ENCODE results near the gene CCL17.

GRCh38 chr16:57373117-57373947 lies 31.2 kb upstream of the CCL17 start:
- no peak for TF ChIP-seq CTCF (conservative IDR thresholded peaks at IDR 0.05)
- no peak for TF ChIP-seq ZFX (IDR thresholded peaks at IDR 0.05)

All from C4-2B (cell line).